Measurements from ENCODE around the gene ZMYND8. TPM values are rescaled to one million over a fixed set of nuclear protein-coding genes. Genes with fewer than 3 reads are reported as not detected.

The ZMYND8 gene
- total RNA-seq, 1 donor from 2014 or later, result 17.3 TPM

DNA sequence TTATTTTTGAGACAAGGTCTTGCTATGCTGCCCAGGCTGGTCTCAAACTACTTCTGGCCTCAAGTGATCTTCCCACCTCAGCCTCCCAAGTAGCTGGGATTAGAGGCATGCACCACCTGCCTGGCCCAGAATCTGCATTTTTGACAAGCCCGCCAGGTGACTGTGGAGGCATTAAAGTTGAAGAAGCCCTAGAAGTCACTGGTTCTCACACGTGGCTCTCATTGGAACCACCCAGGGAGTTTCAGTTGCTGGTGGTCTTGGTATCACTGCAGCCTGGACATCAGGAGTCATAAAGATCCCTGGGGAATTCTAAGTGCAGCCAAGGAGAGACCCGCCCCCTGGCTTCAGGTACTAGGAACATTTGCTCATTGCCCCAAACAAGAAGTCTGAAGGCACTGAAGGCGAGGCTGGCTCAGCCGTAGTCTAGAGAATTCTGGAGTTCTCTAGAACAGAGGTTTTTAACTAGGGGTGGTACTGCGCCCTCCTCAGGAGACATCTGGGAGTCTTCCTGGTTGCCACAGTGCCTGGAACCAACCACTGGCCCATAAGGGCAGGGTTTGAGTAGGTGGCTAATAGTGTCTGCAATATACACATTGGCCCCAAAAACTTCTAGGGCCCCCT lies 182.8 kb downstream of the ZMYND8 start:
- no peak for DNase-seq

DNA sequence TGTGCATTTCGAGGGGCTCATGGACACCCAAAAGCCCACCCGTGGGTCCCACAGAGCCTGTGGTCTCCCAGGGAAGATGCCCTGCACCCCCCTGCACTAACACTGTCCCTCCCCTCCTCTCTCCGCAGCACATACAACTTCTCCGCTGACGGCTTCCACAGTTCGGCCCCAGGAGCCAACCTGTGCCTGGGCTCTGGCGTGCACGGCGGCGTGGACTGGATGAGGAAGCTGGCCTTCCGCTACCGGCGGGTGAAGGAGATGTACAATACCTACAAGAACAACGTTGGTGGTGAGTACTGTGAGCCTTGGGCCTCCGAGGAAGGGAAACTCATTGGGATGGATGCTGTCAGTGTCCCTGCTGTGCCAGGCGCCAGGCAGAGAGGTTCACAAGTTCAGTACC lies 183.9 kb downstream of the ZMYND8 start:
- no peak for DNase-seq

DNA sequence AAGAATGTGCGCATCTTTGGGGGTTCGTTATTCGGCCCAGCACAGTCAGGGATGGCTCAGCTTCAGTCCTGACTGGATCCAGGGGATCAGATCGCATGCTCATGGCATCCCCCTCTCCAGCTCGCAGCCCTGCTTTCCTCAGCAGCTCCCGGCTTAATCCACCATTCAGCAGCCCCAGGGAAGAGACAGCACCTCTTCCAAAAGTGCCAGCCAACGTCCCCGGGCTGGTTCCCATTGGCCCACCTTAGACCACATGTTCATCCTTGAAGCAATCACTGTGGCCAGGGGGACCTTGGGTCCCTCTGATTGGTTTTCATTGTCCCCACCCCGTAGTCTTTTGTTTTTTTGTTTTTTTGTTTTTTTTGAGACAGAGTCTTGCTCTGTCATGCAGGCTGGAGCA lies 188.7 kb downstream of the ZMYND8 start:
- no peak for DNase-seq

GRCh38 chr20:47165376-47165865 lies 191.1 kb downstream of the ZMYND8 start:
- DNase-seq, result no peak

GRCh38 chr20:47164140-47164539 lies 192.4 kb downstream of the ZMYND8 start:
- peak; percentile 69 for DNase-seq

- no peak for DNase-seq
These were observed 195.1 kb downstream of the ZMYND8 start for GRCh38 chr20:47161411-47161810.

DNA sequence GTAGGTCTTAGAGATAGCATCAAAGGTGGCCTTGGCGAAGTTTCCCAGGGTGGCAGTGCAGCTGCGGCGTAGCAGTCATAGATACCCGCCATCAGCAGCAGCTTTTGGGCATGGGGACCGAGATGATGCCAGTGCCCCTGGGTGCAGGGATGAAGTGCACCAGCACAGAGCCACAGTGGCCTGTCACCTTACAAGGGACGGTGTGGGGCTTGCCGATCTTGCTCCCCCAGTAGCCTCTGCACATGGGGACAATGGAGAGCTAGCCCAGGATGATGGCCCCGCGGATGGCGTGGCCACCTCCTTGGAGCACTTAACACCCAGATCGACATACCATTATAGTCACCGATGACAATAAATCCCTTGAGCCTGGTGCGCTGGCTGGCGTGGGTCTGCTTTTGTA lies 195.5 kb downstream of the ZMYND8 start:
- no peak for DNase-seq

DNA sequence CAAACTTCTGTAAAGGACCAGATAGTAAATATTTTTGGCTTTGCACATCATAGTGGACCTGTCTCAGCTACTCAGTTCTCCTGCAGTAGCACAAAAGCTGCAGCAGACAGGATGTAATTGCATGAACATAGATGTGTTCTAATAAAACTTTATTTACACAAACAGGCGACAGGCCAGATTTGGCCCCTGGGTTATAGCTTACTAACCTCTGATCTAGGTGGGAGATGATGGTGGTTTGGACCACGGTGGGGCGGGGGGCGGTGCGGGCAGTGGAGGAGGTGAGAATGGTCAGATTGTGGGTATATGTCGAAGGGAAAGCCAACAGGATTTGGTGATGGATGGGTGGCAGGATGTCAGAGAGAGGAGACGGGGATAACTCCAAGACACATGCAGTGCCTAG lies 196.3 kb downstream of the ZMYND8 start:
- no peak for DNase-seq

Small RNA genes lying within 50 kb of the gene (small RNA-seq; reads per million reads assigned to genes)
- gene MIR3616 (ENCODE audit: low replicate concordance), result not detected

Other genes with a start within 250 kb of the ZMYND8 start
- gene NCOA3, start 145.2 kb upstream of the ZMYND8 start, total RNA-seq, result 35.8 TPM